ENCODE data around the gene SMC2.
A peak's percentile ranks its signal among the peaks of the same experiment; 100 is the strongest.

SMC2 gene

GRCh38 chr9:104090578-104090977 lies 3.5 kb upstream of the SMC2 start:
- H3K4me3 ChIP-seq (ENCODE audit: low read length): no peak overlapping the region
- no peak for TF ChIP-seq ZNF274 (IDR thresholded peaks at IDR 0.05; ENCODE audit: low read depth, low read length)

GRCh38 chr9:104091116-104091515 lies 3.0 kb upstream of the SMC2 start:
- no peak overlapping the region for H3K4me3 ChIP-seq (ENCODE audit: low read length)
- TF ChIP-seq ZNF274 (IDR thresholded peaks at IDR 0.05; ENCODE audit: low read depth, low read length): no peak

DNA sequence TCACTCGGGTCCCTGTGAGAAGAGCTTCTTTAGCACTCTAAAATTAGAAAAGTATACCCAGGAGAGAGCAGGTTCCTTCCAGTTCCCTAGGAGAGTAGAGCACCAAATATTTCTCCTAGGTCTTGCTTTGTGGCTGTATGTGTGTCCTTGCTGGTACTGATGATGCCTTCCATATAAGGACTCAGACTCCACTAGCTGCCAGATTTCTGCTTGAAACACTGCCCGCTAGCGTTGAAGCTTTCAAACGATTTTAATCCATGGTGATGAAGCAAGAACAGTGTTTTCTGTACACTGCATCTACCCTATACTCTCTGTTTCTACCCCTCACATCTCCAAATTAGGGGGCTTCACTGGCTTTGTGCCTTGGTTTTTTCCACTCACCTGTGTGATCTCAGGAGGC lies 2.4 kb upstream of the SMC2 start:
- TF ChIP-seq ZNF274 (IDR thresholded peaks at IDR 0.05; ENCODE audit: low read depth, low read length): no peak
- H3K4me3 ChIP-seq (ENCODE audit: low read length): peak overlapping the region; percentile 26

DNA sequence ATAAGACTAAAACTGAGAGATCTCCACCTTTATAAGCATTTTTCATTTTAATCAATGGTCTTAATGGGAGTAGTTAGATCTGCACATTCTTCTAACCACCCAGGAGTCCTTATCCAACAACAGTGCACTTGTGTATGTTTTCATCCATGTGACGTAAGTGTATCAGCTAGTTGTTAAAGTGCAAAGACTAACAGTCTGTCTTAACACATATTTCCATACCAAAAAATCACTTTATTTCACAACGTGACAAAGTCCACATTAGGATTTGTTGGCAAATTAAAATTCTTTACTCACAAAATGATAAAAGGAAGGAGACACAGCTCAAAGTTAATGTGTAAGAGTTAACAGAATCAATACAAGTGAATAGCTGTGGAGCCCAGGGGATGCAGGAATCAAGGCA lies 1.9 kb upstream of the SMC2 start:
- no peak for TF ChIP-seq ZNF274 (IDR thresholded peaks at IDR 0.05; ENCODE audit: low read depth, low read length)
- H3K4me3 ChIP-seq (ENCODE audit: low read length): no peak overlapping the region

- TF ChIP-seq ZNF274 (IDR thresholded peaks at IDR 0.05; ENCODE audit: low read depth, low read length): no peak
- peak overlapping the region; percentile 81 for H3K4me3 ChIP-seq (ENCODE audit: low read length)
Observed at GRCh38 chr9:104092875-104093600, 1.1 kb upstream of the SMC2 start.

- peak overlapping the region; percentile 81 for H3K4me3 ChIP-seq (ENCODE audit: low read length)
- TF ChIP-seq ZNF274 (IDR thresholded peaks at IDR 0.05; ENCODE audit: low read depth, low read length): no peak
Observed at GRCh38 chr9:104094534-104095015, 466 bp downstream of the SMC2 start.

DNA sequence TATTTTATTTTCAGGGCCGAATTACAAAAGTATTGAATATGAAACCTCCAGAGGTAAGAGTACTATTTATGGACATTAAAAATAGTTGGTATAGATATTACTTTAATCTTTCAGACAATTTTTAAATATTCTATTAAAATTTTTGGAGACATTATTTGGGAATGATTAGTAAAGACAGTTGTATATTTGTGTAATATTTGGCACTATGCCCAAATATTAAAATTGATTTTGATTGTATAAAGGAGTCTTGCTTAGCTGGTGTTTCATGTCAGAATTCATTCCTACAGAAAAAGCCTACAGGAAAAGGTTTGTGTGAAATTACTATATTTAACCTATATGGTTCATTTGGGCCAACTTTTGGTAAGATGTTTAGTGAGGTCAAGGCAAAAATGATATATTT lies 5.5 kb downstream of the SMC2 start:
- no peak overlapping the region for H3K4me3 ChIP-seq (ENCODE audit: low read length)
- no peak for TF ChIP-seq ZNF274 (IDR thresholded peaks at IDR 0.05; ENCODE audit: low read depth, low read length)

DNA sequence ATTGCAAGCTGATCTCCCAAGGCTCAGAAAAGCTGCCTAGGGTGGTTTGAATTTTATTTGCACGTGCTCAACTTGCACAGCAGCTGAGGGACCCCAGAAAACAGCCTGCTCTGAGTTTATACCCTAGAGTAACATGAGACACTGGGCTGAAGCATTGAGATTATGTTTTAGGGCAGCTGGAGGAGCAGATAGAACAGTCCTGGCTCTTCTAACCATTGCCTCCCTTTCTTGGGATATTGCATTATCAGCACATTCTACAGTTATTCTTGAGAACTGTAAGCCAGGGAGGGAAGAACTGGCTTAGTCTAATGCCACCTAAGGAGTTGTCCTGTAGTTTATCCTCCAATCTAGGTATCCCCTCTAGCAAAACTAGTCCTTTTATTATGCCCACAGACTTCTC lies 10.3 kb downstream of the SMC2 start:
- no peak overlapping the region for H3K4me3 ChIP-seq (ENCODE audit: low read length)
- TF ChIP-seq ZNF274 (IDR thresholded peaks at IDR 0.05; ENCODE audit: low read depth, low read length): no peak

DNA sequence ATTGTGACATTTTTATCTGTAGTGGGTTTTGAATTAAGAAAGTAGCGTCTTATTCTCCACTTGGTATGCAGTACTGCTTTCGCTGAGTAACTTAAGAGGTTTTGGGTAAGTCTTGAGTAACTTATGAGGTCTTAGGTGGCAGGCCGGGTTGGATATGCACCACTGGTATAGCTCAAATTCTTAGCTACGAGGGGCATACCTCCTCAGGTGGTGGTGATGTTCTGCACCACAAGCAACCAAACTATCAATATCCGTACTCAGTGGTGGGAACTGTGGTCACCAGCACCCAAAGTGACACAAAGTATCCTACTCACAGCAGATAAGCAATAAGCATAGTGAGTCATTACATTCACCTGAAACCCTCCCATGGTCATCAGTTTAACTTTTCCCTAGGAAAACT lies 13.7 kb downstream of the SMC2 start:
- TF ChIP-seq ZNF274 (IDR thresholded peaks at IDR 0.05; ENCODE audit: low read depth, low read length): no peak
- no peak overlapping the region for H3K4me3 ChIP-seq (ENCODE audit: low read length)

- no peak overlapping the region for H3K4me3 ChIP-seq (ENCODE audit: low read length)
- no peak for TF ChIP-seq ZNF274 (IDR thresholded peaks at IDR 0.05; ENCODE audit: low read depth, low read length)
Observed at GRCh38 chr9:104108315-104108714, 14.2 kb downstream of the SMC2 start.

DNA sequence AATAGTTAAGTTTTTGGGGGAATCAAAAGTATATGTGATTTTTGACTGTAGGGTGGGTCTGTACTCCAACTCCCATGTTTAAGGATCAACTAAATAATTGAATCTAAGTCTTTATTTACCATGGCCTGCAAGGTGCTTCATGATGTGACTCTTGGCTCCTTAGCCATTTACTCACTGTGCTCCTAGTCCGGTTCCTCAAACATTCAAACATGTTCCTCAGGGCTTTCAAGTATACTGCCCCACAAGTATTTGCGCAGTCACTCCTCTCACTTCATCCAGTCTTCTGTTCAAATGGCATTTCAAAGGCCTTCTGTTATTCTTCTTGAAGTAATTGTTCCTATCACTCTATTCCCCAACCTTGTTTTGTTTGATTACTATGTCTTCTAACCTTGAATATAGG lies 16.4 kb downstream of the SMC2 start:
- no peak overlapping the region for H3K4me3 ChIP-seq (ENCODE audit: low read length)
- TF ChIP-seq ZNF274 (IDR thresholded peaks at IDR 0.05; ENCODE audit: low read depth, low read length): no peak

DNA sequence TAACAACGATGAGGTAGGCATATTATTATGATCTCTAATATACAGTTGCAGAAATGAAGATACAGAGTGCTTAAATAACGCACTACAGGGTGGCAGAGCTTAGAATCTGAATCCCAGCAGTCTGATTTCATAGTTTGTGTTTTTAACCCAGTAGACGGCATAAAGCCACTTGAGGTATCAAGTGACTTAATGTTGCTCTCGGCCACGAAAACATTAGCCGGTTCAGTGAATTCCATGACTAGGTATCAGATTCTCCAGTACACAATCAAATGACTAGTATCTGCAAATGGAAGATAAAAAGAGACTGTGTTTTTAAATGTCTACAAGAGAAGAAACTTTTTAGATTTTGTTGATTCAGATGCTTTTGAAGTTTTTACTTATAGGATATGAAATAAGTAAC lies 24.8 kb downstream of the SMC2 start:
- TF ChIP-seq ZNF274 (IDR thresholded peaks at IDR 0.05; ENCODE audit: low read depth, low read length): no peak
- no peak overlapping the region for H3K4me3 ChIP-seq (ENCODE audit: low read length)

GRCh38 chr9:104121022-104121421 lies 26.9 kb downstream of the SMC2 start:
- no peak overlapping the region for H3K4me3 ChIP-seq (ENCODE audit: low read length)
- TF ChIP-seq ZNF274 (IDR thresholded peaks at IDR 0.05; ENCODE audit: low read depth, low read length): no peak

- TF ChIP-seq ZNF274 (IDR thresholded peaks at IDR 0.05; ENCODE audit: low read depth, low read length): no peak
- no peak overlapping the region for H3K4me3 ChIP-seq (ENCODE audit: low read length)
Observed at GRCh38 chr9:104138243-104138868, 44.2 kb downstream of the SMC2 start.

- no peak overlapping the region for H3K4me3 ChIP-seq (ENCODE audit: low read length)
- TF ChIP-seq ZNF274 (IDR thresholded peaks at IDR 0.05; ENCODE audit: low read depth, low read length): no peak
Observed at GRCh38 chr9:104142799-104143549, 48.9 kb downstream of the SMC2 start.
